ENCODE data around the gene TTC34. TPM values are rescaled to one million over a fixed set of nuclear protein-coding genes. Genes with fewer than 3 reads are reported as not detected.

Gene TTC34
- total RNA-seq, 4 donors from 2014 or later = 0.17 to 0.75 (median 0.27) TPM

DNA sequence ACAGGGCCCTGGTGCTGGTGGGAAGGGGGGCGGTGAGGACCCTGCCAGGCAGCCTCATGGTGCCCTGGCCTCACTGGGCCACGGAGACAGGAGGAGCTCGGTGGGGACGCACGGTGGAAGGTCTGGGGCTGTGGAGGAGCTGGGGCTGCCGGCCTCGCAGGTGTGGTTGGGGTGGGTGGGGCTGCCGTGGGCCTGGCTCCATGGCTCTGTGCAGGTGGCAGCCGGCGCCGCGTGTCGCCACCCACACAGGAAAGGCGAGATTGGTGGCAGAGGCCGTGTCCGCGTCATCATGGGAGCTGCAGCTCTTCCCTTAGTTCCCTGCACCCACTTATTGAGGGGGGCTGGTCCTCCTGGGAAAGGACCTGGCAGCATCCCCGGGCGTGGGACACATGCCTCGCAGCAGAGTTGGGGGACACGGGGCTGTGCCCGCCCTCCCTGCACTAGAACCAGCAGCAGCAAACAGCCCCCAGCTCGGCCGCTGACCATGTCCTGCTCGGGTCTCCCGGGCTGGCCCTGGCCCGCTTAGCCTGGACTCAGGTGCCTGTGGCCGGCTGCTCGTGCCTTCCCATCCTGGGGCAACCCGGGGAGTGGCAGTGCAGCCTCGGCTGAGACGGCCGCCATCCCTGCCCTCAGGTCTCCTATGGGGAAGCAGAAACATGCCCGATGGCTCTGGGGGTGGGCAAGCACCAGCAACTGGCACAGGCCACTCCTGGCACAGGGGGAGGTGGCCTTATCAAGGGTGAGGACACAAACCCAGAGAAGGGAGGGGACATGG lies 7.5 kb upstream of the TTC34 start:
- TF ChIP-seq, protein P1, sequence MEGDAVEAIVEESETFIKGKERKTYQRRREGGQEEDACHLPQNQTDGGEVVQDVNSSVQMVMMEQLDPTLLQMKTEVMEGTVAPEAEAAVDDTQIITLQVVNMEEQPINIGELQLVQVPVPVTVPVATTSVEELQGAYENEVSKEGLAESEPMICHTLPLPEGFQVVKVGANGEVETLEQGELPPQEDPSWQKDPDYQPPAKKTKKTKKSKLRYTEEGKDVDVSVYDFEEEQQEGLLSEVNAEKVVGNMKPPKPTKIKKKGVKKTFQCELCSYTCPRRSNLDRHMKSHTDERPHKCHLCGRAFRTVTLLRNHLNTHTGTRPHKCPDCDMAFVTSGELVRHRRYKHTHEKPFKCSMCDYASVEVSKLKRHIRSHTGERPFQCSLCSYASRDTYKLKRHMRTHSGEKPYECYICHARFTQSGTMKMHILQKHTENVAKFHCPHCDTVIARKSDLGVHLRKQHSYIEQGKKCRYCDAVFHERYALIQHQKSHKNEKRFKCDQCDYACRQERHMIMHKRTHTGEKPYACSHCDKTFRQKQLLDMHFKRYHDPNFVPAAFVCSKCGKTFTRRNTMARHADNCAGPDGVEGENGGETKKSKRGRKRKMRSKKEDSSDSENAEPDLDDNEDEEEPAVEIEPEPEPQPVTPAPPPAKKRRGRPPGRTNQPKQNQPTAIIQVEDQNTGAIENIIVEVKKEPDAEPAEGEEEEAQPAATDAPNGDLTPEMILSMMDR (IDR thresholded peaks at IDR 0.05; ENCODE audit: low read depth) = no peak

DNA sequence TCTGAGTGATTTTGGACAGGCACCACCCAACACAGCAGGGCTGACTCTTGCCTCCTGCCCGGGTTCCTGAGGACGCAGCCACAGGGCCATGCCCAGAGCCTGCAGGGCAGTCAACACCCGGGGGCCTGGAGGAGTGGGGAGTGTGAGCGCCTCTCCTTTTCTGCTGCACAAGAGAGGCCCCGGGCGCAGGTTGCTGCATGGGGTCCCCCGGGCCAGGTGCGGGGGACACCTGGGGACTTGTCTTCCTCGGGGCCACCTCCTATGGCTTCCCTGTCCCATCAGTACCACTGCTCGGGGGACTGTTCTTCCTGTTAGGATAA lies 6.9 kb upstream of the TTC34 start:
- TF ChIP-seq, protein P1 (IDR thresholded peaks at IDR 0.05; ENCODE audit: low read depth) = no peak

DNA sequence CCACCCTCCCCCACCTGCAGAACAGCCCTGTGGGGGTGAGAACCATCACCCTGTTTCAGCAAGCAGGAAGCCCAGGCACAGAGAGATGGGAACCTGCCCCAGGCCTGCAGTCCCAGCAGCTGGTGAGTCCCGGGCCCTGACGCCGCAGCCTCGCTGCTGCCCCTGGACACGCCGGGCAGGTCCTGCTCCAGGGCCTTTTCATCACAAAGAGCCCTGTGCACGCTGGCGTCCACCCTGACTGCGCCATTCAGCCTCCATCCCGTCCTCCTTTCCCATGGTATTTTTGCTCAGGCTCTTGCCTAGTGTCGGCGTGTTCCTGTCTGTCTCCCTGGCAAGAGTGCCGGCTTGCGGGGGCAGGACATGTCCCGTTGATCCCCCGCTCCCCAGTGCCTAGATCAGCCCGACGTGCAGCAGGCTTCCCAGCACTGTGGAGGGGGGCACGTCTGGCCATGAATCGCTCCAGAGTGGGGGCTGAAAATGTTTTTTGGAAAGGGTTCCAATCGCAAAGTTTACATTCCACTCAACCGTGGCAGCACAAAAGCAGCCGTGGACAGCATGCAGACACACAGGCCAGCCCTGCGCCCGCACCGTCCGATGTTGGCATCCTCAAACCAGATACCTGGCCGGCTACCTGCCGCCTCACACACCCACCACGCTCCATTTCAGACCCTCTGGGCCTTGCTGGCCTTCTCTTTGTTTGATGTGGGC lies 6.3 kb upstream of the TTC34 start:
- TF ChIP-seq, protein P1 (IDR thresholded peaks at IDR 0.05; ENCODE audit: low read depth) = no peak

DNA sequence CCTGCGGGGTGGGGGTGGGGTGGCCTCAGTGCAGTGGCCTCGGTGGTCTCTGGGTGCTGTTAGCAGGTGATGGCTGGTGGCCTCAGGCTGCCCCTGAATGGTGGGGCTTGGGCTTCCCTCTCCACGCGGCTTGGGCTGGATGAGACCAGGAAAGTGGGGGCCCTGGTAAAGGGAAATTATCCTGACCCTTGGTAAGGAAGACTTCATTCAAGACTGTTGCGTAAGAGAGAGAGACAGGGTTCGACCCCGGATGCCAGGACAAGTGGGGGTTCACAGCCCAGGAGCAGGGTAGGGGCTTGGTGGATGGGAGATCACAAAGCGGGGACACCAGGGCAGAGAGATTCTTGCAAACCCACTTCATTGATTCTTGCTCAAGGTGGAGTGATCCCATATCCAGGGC lies 5.5 kb upstream of the TTC34 start:
- TF ChIP-seq, protein P1 (IDR thresholded peaks at IDR 0.05; ENCODE audit: low read depth) = no peak

DNA sequence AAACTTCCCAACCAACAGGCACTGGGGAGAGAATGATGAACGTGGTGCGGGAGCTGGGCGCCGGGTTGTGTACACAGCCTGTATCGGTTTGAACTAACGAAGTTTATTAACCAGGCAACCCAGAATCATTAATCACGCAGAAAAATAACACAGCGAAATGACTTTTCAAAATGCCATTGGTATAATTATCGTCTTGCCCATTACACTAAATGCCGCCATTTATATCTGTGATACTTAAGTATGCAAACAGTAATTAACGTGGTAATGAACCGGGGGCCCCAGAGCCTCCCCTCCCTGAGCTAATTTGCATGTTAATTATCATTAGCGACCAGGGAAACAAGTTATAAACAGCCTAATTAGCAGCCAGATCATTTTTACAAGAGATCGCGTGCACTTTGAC lies 5.1 kb upstream of the TTC34 start:
- TF ChIP-seq, protein P1 (IDR thresholded peaks at IDR 0.05; ENCODE audit: low read depth) = no peak

DNA sequence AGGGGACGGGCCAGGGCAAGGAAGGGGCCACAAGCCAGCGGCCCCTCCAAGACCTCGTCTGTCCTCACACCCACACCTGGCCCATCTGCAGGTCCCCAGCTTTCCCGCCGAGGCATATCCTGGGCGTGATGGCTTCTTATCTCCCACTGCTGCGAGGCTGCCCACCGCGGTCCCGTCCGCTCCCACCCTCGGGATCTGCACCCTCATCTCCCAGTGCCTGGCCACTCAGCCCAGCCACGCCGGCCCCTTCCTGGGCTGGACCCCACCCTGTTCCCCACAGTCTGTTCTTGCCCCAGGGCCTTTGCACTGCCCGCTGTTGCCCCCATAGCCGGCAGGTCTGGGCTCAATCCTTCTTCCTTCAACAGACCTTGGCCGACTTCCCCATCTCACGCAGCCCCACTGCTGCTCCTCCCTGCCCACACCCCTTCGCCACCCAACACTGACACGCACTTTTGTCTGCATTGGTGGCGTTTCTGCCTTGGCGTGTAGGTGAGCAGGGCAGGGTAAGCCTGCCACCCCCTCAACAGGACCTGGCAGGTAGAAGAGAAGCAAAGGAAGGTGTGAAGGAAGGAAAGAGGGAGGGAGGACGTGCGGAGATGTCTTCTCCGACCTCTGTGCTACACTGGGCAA lies 4.4 kb upstream of the TTC34 start:
- TF ChIP-seq, protein P1 (IDR thresholded peaks at IDR 0.05; ENCODE audit: low read depth) = no peak

Measured in subcutaneous adipose tissue (tissue), 4 donors.